Dendritic cell treated with granulocyte-macrophage colony-stimulating factor and Interleukin-4, amounts not matched to agents 40 ng/mL and 50 ng/mL, for 4 days (primary cell): ENCODE measurements around the gene CHRDL2.

Source experiments
- H3K27ac Mint-ChIP-seq: one replicate; pipeline ENCODE4 v1.8.0; 2022; ENCODE audit warnings: mild to moderate bottlenecking, mixed read lengths
- H3K27me3 Mint-ChIP-seq: one replicate; pipeline ENCODE4 v1.8.0; 2022; ENCODE audit warnings: mild to moderate bottlenecking, mixed read lengths
- H3K36me3 Mint-ChIP-seq: one replicate; pipeline ENCODE4 v1.8.0; 2022; ENCODE audit warnings: low read depth, mixed read lengths
- H3K4me1 Mint-ChIP-seq: one replicate; pipeline ENCODE4 v1.8.0; 2022; ENCODE audit warnings: low read depth, mixed read lengths
- H3K4me3 Mint-ChIP-seq: one replicate; pipeline ENCODE4 v1.8.0; 2022; ENCODE audit warnings: mild to moderate bottlenecking, moderate library complexity, mixed read lengths
- H3K9me3 Mint-ChIP-seq: one replicate; pipeline ENCODE4 v1.8.0; 2022; ENCODE audit warnings: mixed read lengths
- intact Hi-C: fragments of 100-400 bp; cut with micrococcal nuclease; formaldehyde crosslinking; loops from one replicate; pipeline ENCODE4 v1.15.0; 2022

CHRDL2 gene

GRCh38 chr11:74646954-74647353 lies 84.3 kb downstream of the CHRDL2 start:
- no peak overlapping the region for H3K4me3 Mint-ChIP-seq
- H3K9me3 Mint-ChIP-seq = no peaks in the 10 kb centered on the region
- no peak overlapping the region for H3K27ac Mint-ChIP-seq
- intact Hi-C loops = no loop called here
- no peaks in the 10 kb centered on the region for H3K27me3 Mint-ChIP-seq
- no peaks in the 10 kb centered on the region for H3K4me1 Mint-ChIP-seq
- H3K36me3 Mint-ChIP-seq = peaks cover 71% of the 10 kb centered on the region
